Activated CD4-positive, alpha-beta memory T cell treated with anti-CD3 and anti-CD28 coated beads, Interleukin-2, amount 10 ng/mL, durations not matched to agents 7 days and 5 days (primary cell): ENCODE data around the gene CYP2S1. TPM values are rescaled to one million over a fixed set of nuclear protein-coding genes. Genes with fewer than 3 reads are reported as not detected.
"Not testable (repeated sequence)": the region's sequence is repeated elsewhere in the genome, so short reads cannot be mapped to it uniquely, and the experiment has no call there.

Experiments
- CTCF ChIA-PET: fragments of 350-600 bp; sonication (Branson Sonifier 250); formaldehyde crosslinking; loops from one replicate; lab custom pipeline; 2021; ENCODE audit warnings: antibody characterized with exemption, inconsistent platforms; lab: Charles Lee
- POLR2A ChIA-PET: fragments of 350-600 bp; sonication (Branson Sonifier 250); formaldehyde crosslinking; loops from one replicate; lab custom pipeline; 2021; ENCODE audit warnings: antibody characterized with exemption; lab: Charles Lee
- DNase-seq: peaks from one replicate; pipeline ENCODE4 v3.0.0-alpha.2; 2020
- H3K27ac Mint-ChIP-seq: one replicate; pipeline ENCODE4 v1.8.0; 2021; ENCODE audit warnings: mild to moderate bottlenecking, mixed read lengths
- H3K27me3 Mint-ChIP-seq: one replicate; pipeline ENCODE4 v1.8.0; 2021; ENCODE audit warnings: mixed read lengths
- H3K36me3 Mint-ChIP-seq: one replicate; pipeline ENCODE4 v1.8.0; 2021; ENCODE audit warnings: low read depth, mixed read lengths
- H3K4me1 Mint-ChIP-seq: one replicate; pipeline ENCODE4 v1.8.0; 2021; ENCODE audit warnings: mixed read lengths
- H3K4me3 Mint-ChIP-seq: one replicate; pipeline ENCODE4 v1.8.0; 2021; ENCODE audit warnings: mild to moderate bottlenecking, mixed read lengths
- H3K9me3 Mint-ChIP-seq: one replicate; pipeline ENCODE4 v1.8.0; 2021; ENCODE audit warnings: mixed read lengths
- total RNA-seq, 2 experiments: library from RNA; stranded (reverse); gene quantifications; one replicate each; pipeline ENCODE4 v1.2.3, GENCODE V29; 2021

The CYP2S1 gene
- total RNA-seq, 2 experiments from 2014 or later, result 0.68 to 1.6 TPM

- CTCF ChIA-PET, result no interaction called here
- DNase-seq, result no peak
These were observed 30.6 kb downstream of the CYP2S1 start for GRCh38 chr19:41223431-41224234.

GRCh38 chr19:41224632-41225031 lies 31.6 kb downstream of the CYP2S1 start:
- no peak for DNase-seq
- ChIA-PET CTCF (interaction anchor here (1.1 kb wide), 1 partner anchor 38 kb away, joined by 3 read pairs; no protein-coding TSS in a partner anchor), POLR2A (no interaction called here)
- Mint-ChIP-seq H3K27me3 (peaks cover 20% of the 10 kb centered on the region), H3K36me3 (no peaks in the 10 kb centered on the region), H3K4me3 (no peak overlapping the region), H3K4me1 (peaks cover 24% of the 10 kb centered on the region), H3K27ac (no peak overlapping the region), H3K9me3 (no peaks in the 10 kb centered on the region)

More at GRCh38 chr19:41223431-41224234, 30.6 kb downstream of the CYP2S1 start:
- POLR2A ChIA-PET, result interaction anchor here (0.6 kb wide), 1 partner anchor 55 kb away, joined by 3 read pairs; no protein-coding TSS in a partner anchor
- Mint-ChIP-seq H3K4me3 (no peak overlapping the region), H3K27ac (peak overlapping the region; percentile 41), H3K36me3 (no peaks in the 10 kb centered on the region), H3K27me3 (peaks cover 24% of the 10 kb centered on the region), H3K4me1 (peaks cover 24% of the 10 kb centered on the region), H3K9me3 (no peaks in the 10 kb centered on the region)

- peak; percentile 32 for DNase-seq
- Mint-ChIP-seq H3K27ac (peak overlapping the region; percentile 52), H3K36me3 (no peaks in the 10 kb centered on the region), H3K4me3 (peak overlapping the region; percentile 66), H3K27me3 (peaks cover 16% of the 10 kb centered on the region), H3K9me3 (no peaks in the 10 kb centered on the region), H3K4me1 (peaks cover 24% of the 10 kb centered on the region)
- POLR2A ChIA-PET, result interaction anchor here (1.0 to 1.4 kb wide), 2 partner anchors 38 to 83 kb away, joined by 6 to 7 read pairs; partner anchors contain the start of gene HNRNPUL1
- CTCF ChIA-PET, result interaction anchor here (1.1 to 1.9 kb wide), 3 partner anchors 21 to 37 kb away, joined by 3 to 7 read pairs (median 5); no protein-coding TSS in a partner anchor
These were observed 32.4 kb downstream of the CYP2S1 start for GRCh38 chr19:41225238-41226052.

- Mint-ChIP-seq H3K27me3 (peaks cover 10% of the 10 kb centered on the region), H3K9me3 (no peaks in the 10 kb centered on the region), H3K27ac (peak overlapping the region; percentile 70), H3K4me1 (peaks cover 24% of the 10 kb centered on the region), H3K4me3 (peak overlapping the region; percentile 85), H3K36me3 (no peaks in the 10 kb centered on the region)
- ChIA-PET POLR2A (interaction anchor here (1.0 to 1.4 kb wide), 2 partner anchors 37 to 82 kb away, joined by 6 to 7 read pairs; partner anchors contain the start of gene HNRNPUL1), CTCF (interaction anchor here (0.5 to 1.9 kb wide), 3 partner anchors 22 to 166 kb away, joined by 4 to 7 read pairs (median 5); no protein-coding TSS in a partner anchor)
- peak; percentile 60 for DNase-seq
These were observed 33.2 kb downstream of the CYP2S1 start for GRCh38 chr19:41226053-41226873.

GRCh38 chr19:41226874-41227390 lies 33.9 kb downstream of the CYP2S1 start:
- Mint-ChIP-seq H3K4me3 (peak overlapping the region; percentile 85), H3K27me3 (peaks cover 9% of the 10 kb centered on the region), H3K4me1 (peaks cover 24% of the 10 kb centered on the region), H3K27ac (peak overlapping the region; percentile 70), H3K9me3 (no peaks in the 10 kb centered on the region), H3K36me3 (no peaks in the 10 kb centered on the region)
- DNase-seq, result no peak
- ChIA-PET CTCF (interaction anchor here (0.5 to 1.9 kb wide), 4 partner anchors 23 to 166 kb away, joined by 3 to 7 read pairs (median 4); no protein-coding TSS in a partner anchor), POLR2A (interaction anchor here (0.6 to 1.4 kb wide), 4 partner anchors 36 to 323 kb away, joined by 3 to 7 read pairs (median 4); partner anchors contain the start of gene HNRNPUL1)

- H3K27me3 Mint-ChIP-seq, result peaks cover 6% of the 10 kb centered on the region
- no peak for DNase-seq
- no peaks in the 10 kb centered on the region for H3K9me3 Mint-ChIP-seq
- H3K27ac Mint-ChIP-seq, result no peak overlapping the region
- H3K36me3 Mint-ChIP-seq, result no peaks in the 10 kb centered on the region
- no peak overlapping the region for H3K4me3 Mint-ChIP-seq
- ChIA-PET POLR2A (no interaction called here), CTCF (no interaction called here)
- H3K4me1 Mint-ChIP-seq, result peaks cover 24% of the 10 kb centered on the region
These were observed 35.5 kb downstream of the CYP2S1 start for GRCh38 chr19:41228486-41228885.

GRCh38 chr19:41229338-41229737 lies 36.3 kb downstream of the CYP2S1 start:
- POLR2A ChIA-PET, H3K9me3 Mint-ChIP-seq, CTCF ChIA-PET, H3K27ac Mint-ChIP-seq, H3K27me3 Mint-ChIP-seq, H3K36me3 Mint-ChIP-seq, DNase-seq, H3K4me3 Mint-ChIP-seq: not testable (repeated sequence)
- peaks cover 20% of the 10 kb centered on the region for H3K4me1 Mint-ChIP-seq

GRCh38 chr19:41230067-41230857 lies 37.2 kb downstream of the CYP2S1 start:
- CTCF ChIA-PET, result no interaction called here

GRCh38 chr19:41232686-41233085 lies 39.7 kb downstream of the CYP2S1 start:
- H3K36me3 Mint-ChIP-seq, result no peaks in the 10 kb centered on the region
- ChIA-PET POLR2A (no interaction called here), CTCF (interaction anchor here (0.6 kb wide), 1 partner anchor 927 kb away, joined by 3 read pairs; no protein-coding TSS in a partner anchor)
- H3K4me1 Mint-ChIP-seq, result peaks cover 5% of the 10 kb centered on the region
- DNase-seq, result no peak
- H3K27ac Mint-ChIP-seq, result no peak overlapping the region
- no peaks in the 10 kb centered on the region for H3K27me3 Mint-ChIP-seq
- no peak overlapping the region for H3K4me3 Mint-ChIP-seq
- no peaks in the 10 kb centered on the region for H3K9me3 Mint-ChIP-seq

More at GRCh38 chr19:41230067-41230857, 37.2 kb downstream of the CYP2S1 start:
- peaks cover 5% of the 10 kb centered on the region for H3K27me3 Mint-ChIP-seq
- POLR2A ChIA-PET, result no interaction called here
- no peak for DNase-seq
- H3K4me1 Mint-ChIP-seq, result peaks cover 20% of the 10 kb centered on the region
- H3K4me3 Mint-ChIP-seq, result no peak overlapping the region
- no peaks in the 10 kb centered on the region for H3K9me3 Mint-ChIP-seq
- no peaks in the 10 kb centered on the region for H3K36me3 Mint-ChIP-seq
- no peak overlapping the region for H3K27ac Mint-ChIP-seq

GRCh38 chr19:41233748-41234240 lies 40.8 kb downstream of the CYP2S1 start:
- Mint-ChIP-seq H3K4me1 (no peaks in the 10 kb centered on the region), H3K27ac (no peak overlapping the region), H3K36me3 (no peaks in the 10 kb centered on the region), H3K27me3 (no peaks in the 10 kb centered on the region), H3K4me3 (no peak overlapping the region), H3K9me3 (no peaks in the 10 kb centered on the region)
- POLR2A ChIA-PET, result interaction anchor here (0.6 kb wide), 1 partner anchor 29 kb away, joined by 3 read pairs; no protein-coding TSS in a partner anchor
- no peak for DNase-seq
- CTCF ChIA-PET, result interaction anchor here (1.0 kb wide), 1 partner anchor 28 kb away, joined by 3 read pairs; no protein-coding TSS in a partner anchor

- CTCF ChIA-PET, result no interaction called here
- Mint-ChIP-seq H3K9me3 (no peaks in the 10 kb centered on the region), H3K4me1 (peaks cover 4% of the 10 kb centered on the region), H3K27ac (no peak overlapping the region), H3K36me3 (no peaks in the 10 kb centered on the region), H3K4me3 (no peak overlapping the region), H3K27me3 (no peaks in the 10 kb centered on the region)
- POLR2A ChIA-PET, result no interaction called here
- DNase-seq, result no peak
These were observed 41.6 kb downstream of the CYP2S1 start for GRCh38 chr19:41234512-41235168.
